DMS 273 (cell line): Measurements from ENCODE around the gene IZUMO3.
"Not testable (repeated sequence)": the region's sequence is repeated elsewhere in the genome, so short reads cannot be mapped to it uniquely, and the experiment has no call there.

Source experiments
- DNase-seq: peaks from one replicate; lab custom pipeline; 2025; ENCODE audit not compliant: unreplicated experiment; lab: John Stamatoyannopoulos, UW

The IZUMO3 gene

DNA sequence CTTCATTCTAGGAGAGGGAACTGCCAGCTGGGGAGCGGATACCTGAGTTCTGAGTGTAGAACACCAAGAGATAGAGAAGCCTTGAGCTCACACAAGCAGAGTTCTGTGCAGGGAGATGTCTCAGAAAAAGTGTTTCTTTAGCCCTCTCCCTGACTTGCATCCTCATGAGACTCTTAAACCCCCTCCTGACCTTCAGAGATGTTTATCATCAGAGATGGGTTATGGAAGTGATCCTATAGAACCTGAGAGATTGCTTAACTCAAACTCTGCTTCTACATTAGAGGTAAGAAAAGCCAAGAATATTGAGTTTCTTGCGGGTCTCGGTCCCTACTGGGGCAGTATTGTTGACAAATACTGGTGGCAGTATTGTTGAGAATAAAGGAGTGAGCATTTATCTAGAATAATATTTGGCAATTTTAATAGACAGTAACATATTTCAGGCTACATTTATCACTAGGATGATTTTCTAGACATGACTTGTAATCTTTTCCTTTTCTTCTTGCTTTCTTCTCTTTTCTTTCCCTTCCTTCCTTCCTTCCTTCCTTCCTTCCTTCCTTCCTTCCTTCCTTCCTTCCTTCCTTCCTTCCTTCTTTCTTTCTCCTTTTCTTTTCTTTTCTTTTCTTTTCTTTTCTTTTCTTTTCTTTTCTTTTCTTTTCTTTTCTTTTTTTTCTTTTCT is at the start of gene IZUMO3:
IZUMO3 (minus strand) TSS at position 51 of the 676 bp plus-strand sequence. CDS start 248 bp downstream, outside the sequence.
- DNase-seq, result no peak

DNA sequence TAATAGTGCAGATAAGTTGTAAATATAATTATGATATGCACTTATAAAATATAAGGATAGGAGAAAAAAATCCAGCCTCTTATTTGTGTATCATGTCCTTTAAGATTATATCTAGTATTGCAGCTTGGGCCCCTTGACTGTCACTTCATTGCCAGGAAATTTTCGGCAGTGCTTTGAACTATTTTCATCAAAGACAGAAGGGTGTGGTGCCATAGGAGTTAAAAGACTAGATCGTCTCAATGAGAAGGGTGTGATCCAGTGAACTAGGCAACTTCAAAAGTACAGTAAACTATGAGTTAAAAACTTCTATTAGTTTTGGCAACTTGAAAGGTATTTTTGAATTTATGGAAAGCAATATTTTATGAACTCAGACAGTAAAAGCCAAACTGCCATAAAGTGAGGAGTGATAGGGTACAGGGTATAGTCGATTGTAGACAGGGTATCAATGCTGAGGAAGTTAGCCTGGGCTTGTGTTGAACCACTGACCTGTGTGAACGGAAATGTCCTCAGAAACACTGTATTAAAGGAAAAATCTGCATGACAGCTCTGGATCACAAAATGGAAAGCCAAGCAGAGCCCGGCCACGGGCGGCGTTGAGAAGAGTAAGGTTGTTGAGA is 48.6 kb upstream of the IZUMO3 start:
- DNase-seq, result no peak

DNA sequence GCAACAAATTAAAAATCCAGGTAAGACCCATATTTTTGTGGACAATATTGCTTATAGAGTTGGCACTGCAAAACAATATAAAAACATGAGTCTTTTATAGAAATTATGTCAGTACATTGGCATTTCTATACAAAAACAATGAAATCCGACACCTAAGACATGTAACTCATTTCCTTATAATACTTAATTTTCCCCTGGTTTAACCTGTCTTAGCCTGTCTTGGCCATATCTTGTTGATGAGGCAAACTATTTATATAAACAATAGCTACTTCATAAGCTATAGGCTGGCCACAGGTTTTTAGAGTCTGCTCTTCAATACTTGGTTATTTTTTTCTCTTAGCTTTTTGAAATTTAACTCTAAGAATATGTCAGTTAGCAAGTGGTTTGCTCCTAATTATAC is 44.7 kb upstream of the IZUMO3 start:
- no peak for DNase-seq

- no peak for DNase-seq
These were observed 42.2 kb upstream of the IZUMO3 start for GRCh38 chr9:24587883-24588282.

- DNase-seq, result no peak
These were observed 36.7 kb upstream of the IZUMO3 start for GRCh38 chr9:24582146-24583126.

- not testable (repeated sequence) for DNase-seq
These were observed 34.3 kb upstream of the IZUMO3 start for GRCh38 chr9:24580005-24580404.

GRCh38 chr9:24572406-24572805 is 26.7 kb upstream of the IZUMO3 start:
- no peak for DNase-seq

GRCh38 chr9:24561957-24562356 is 16.3 kb upstream of the IZUMO3 start:
- DNase-seq, result no peak

DNA sequence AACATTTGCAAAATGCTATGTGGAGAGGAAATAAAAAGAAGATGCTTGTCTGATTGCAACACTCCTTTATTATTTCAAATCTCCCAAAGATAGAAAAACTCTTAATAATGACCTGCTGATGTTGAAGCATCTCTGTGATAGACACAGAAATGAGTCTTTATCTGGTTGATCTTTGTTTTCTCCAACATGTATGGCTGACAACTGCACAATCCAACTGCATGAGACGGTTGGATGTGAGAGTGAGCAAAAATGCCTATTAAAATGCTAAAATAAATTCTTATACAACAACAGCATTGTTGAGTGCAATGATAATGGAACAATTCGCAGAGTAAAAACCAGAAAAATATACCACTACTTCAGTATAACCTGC is 7.5 kb upstream of the IZUMO3 start:
- no peak for DNase-seq

GRCh38 chr9:24552526-24553182 is 7.0 kb upstream of the IZUMO3 start:
- no peak for DNase-seq

DNA sequence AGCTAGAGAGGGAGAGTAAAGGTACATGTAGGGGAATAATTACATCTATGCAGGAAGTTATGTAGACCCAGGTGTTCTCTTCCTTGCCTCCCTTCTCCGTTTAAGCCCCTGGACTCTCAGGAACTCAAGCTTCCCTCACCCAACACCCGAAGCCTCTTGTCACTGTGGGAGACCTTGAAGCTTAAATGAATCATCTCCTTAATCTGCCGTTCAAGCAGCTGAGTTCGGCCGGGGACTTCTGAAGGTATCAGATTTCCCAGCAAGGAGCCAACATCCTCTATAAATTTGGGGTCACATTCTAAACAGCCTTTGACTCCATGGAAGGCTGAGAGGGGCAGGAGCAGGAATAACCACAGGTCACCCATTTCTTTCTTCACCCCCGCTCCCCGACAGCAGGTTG is 412 bp downstream of the IZUMO3 start:
- DNase-seq, result no peak

- no peak for DNase-seq
These were observed 27.2 kb downstream of the IZUMO3 start for GRCh38 chr9:24518545-24518944.

DNA sequence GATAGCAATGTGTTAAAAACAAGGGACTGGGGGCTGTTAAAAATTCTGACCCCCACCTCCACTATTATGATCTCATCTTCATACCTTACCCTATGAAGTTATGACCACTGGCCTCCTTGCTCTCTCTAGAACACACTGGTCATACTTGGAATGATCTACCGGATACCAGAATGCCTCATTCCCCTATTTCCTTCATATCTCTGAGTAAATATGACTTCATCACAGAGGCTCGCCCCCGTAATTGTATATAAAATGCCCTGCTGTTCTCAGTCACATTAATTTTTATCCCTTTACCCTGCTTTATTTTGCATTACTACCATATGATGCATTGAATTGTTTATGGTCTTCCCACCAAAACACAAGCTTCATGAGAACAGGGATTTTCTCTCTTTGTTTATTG is 29.2 kb downstream of the IZUMO3 start:
- no peak for DNase-seq

DNA sequence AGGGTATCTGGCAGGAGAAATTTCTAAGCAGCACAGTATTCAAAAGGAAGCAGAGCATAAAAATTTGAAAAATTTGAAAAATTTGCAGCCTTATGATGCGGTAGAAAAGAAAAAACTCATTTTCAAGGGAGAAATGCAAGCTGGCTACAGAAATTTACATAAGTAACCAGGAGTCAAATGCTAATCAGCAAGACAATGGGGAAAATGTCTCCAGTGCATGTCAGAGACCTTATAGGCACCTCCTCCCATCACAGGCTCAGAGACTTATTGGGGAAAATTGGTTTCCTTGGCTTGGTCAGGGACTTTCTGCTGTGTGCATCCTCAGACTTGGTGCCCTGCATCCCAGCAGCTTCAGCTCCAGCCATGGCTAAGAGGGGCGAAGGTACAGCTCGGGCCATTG is 35.8 kb downstream of the IZUMO3 start:
- no peak for DNase-seq

GRCh38 chr9:24504521-24504920 is 41.2 kb downstream of the IZUMO3 start:
- no peak for DNase-seq

- peak; percentile 18 for DNase-seq
These were observed 43.3 kb downstream of the IZUMO3 start for GRCh38 chr9:24502206-24502937.

DNA sequence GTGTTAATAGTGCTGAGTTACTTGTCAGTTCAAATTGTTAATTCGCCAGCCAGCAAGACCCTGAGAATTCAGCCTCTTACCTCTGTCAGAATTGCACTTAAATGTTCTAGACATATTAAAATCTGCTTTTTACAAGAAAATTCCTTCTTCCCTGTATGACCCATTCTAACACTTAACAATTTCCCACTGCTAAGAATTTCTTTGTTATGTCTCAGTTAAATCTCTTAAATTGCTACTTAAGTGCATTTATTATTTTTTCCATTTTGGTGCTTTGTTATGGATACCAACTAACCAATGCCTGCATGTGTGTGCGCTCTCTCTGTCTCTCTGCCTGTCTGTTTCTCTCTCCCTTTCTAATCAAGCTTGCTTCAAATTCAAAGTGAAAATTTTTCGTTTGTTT is 44.9 kb downstream of the IZUMO3 start:
- DNase-seq, result no peak

- no peak for DNase-seq
These were observed 47.1 kb downstream of the IZUMO3 start for GRCh38 chr9:24498632-24499031.

- no peak for DNase-seq
These were observed 48.0 kb downstream of the IZUMO3 start for GRCh38 chr9:24497671-24498070.
